Stimulated activated CD8-positive, alpha-beta memory T cell treated with anti-CD3 and anti-CD28 coated beads, Interleukin-15, amount 100 ng/mL, for 1 hour (primary cell): ENCODE measurements around the gene PLCB2.

Experiments used
- DNase-seq: peaks from one replicate; pipeline ENCODE4 v3.0.0-alpha.2; 2020; ENCODE audit warnings: low read depth

The PLCB2 gene

GRCh38 chr15:40342416-40343320 lies 34.9 kb upstream of the PLCB2 start:
- DNase-seq, result no peak

- DNase-seq, result no peak
These were observed 33.1 kb upstream of the PLCB2 start, which contains the start of gene CCDC9B for GRCh38 chr15:40340740-40341400. Gene CCDC9B, minus strand, starts transcription at chr15:40340939. Its CDS starts 120 bp downstream, at chr15:40340819.

GRCh38 chr15:40340038-40340739 lies 32.5 kb upstream of the PLCB2 start:
- DNase-seq, result no peak

GRCh38 chr15:40339621-40339945 lies 31.8 kb upstream of the PLCB2 start:
- no peak for DNase-seq

- DNase-seq, result no peak
These were observed 31.3 kb upstream of the PLCB2 start for GRCh38 chr15:40338921-40339620.

GRCh38 chr15:40338041-40338657 lies 30.4 kb upstream of the PLCB2 start:
- DNase-seq, result peak; percentile 54

GRCh38 chr15:40337597-40337996 lies 29.9 kb upstream of the PLCB2 start:
- no peak for DNase-seq

GRCh38 chr15:40336744-40337122 lies 29.0 kb upstream of the PLCB2 start:
- no peak for DNase-seq

- no peak for DNase-seq
These were observed 28.4 kb upstream of the PLCB2 start for GRCh38 chr15:40335938-40336743.

GRCh38 chr15:40334941-40335795 lies 27.4 kb upstream of the PLCB2 start:
- no peak for DNase-seq

- DNase-seq, result no peak
These were observed 26.8 kb upstream of the PLCB2 start for GRCh38 chr15:40334541-40334940.

- no peak for DNase-seq
These were observed 26.3 kb upstream of the PLCB2 start for GRCh38 chr15:40333922-40334492.

GRCh38 chr15:40332113-40332781 lies 24.5 kb upstream of the PLCB2 start:
- DNase-seq, result no peak

GRCh38 chr15:40331637-40332036 lies 23.9 kb upstream of the PLCB2 start:
- no peak for DNase-seq

- no peak for DNase-seq
These were observed 23.3 kb upstream of the PLCB2 start for GRCh38 chr15:40331026-40331425.

- DNase-seq, result no peak
These were observed 22.7 kb upstream of the PLCB2 start for GRCh38 chr15:40330368-40330836.

GRCh38 chr15:40329804-40330203 lies 22.1 kb upstream of the PLCB2 start:
- DNase-seq, result no peak

GRCh38 chr15:40328751-40329150 lies 21.0 kb upstream of the PLCB2 start:
- DNase-seq, result no peak

GRCh38 chr15:40328176-40328575 lies 20.4 kb upstream of the PLCB2 start:
- DNase-seq, result no peak
